HG02981 (cell line): Measurements from ENCODE around the gene UBE3C.

Source experiments
- ATAC-seq: cut with Tn5 transposase; IDR thresholded peaks from one replicate; pipeline ENCODE4 v1.9.1; 2021; ENCODE audit warnings: mild to moderate bottlenecking, moderate library complexity; ENCODE audit not compliant: unreplicated experiment

UBE3C gene

GRCh38 chr7:157168571-157168970, 29.8 kb downstream of the UBE3C start:
- no peak for ATAC-seq

GRCh38 chr7:157176771-157177170, 38.0 kb downstream of the UBE3C start:
- no peak for ATAC-seq

GRCh38 chr7:157177333-157177982, 38.7 kb downstream of the UBE3C start:
- no peak for ATAC-seq

GRCh38 chr7:157177983-157178381, 39.3 kb downstream of the UBE3C start:
- ATAC-seq = no peak

- no peak for ATAC-seq
Observed at GRCh38 chr7:157183832-157184231, 45.1 kb downstream of the UBE3C start.

GRCh38 chr7:157188091-157188665, 49.5 kb downstream of the UBE3C start:
- ATAC-seq = no peak

GRCh38 chr7:157189405-157189804, 50.7 kb downstream of the UBE3C start:
- ATAC-seq = no peak

GRCh38 chr7:157192861-157193260, 54.1 kb downstream of the UBE3C start:
- no peak for ATAC-seq

- ATAC-seq = no peak
Observed at GRCh38 chr7:157193274-157193673, 54.5 kb downstream of the UBE3C start.

GRCh38 chr7:157194948-157195347, 56.2 kb downstream of the UBE3C start:
- no peak for ATAC-seq

- no peak for ATAC-seq
Observed at GRCh38 chr7:157195868-157196267, 57.1 kb downstream of the UBE3C start.

- no peak for ATAC-seq
Observed at GRCh38 chr7:157204134-157204533, 65.4 kb downstream of the UBE3C start.

GRCh38 chr7:157205438-157205837, 66.7 kb downstream of the UBE3C start:
- no peak for ATAC-seq

GRCh38 chr7:157208571-157209413, 70.1 kb downstream of the UBE3C start:
- no peak for ATAC-seq

GRCh38 chr7:157210682-157211081, 72.0 kb downstream of the UBE3C start:
- no peak for ATAC-seq

GRCh38 chr7:157211690-157212089, 73.0 kb downstream of the UBE3C start:
- ATAC-seq = no peak

GRCh38 chr7:157219154-157219553, 80.4 kb downstream of the UBE3C start:
- ATAC-seq = peak; percentile 60

GRCh38 chr7:157220916-157221569, 82.3 kb downstream of the UBE3C start:
- no peak for ATAC-seq

GRCh38 chr7:157222687-157223086, 84.0 kb downstream of the UBE3C start:
- ATAC-seq = no peak

GRCh38 chr7:157224627-157225026, 85.9 kb downstream of the UBE3C start:
- no peak for ATAC-seq

- ATAC-seq = no peak
Observed at GRCh38 chr7:157228864-157229422, 90.2 kb downstream of the UBE3C start.
